Sciatic nerve (tissue), 2 donors: ENCODE results near the gene XPNPEP3. TPM values are rescaled to one million over a fixed set of nuclear protein-coding genes. Genes with fewer than 3 reads are reported as not detected.
"Not testable (repeated sequence)": the region's sequence is repeated elsewhere in the genome, so short reads cannot be mapped to it uniquely, and the experiment has no call there.

Experiments used
- ATAC-seq: fragments of 200-7000 bp; cut with Tn5 transposase; one replicate; pipeline ENCODE4 v1.9.1; 2020; ENCODE audit warnings: mild to moderate bottlenecking, moderate library complexity
- DNase-seq: peaks from one replicate; pipeline ENCODE4 v3.0.0-alpha.2; 2020; ENCODE audit warnings: low spot score
- intact Hi-C: fragments of 100-400 bp; cut with DNase I; formaldehyde crosslinking; loops from one replicate; pipeline ENCODE4 v1.14.2; 2022
- total RNA-seq: library from RNA; stranded (reverse); fragmentation: NEBNext Ultra II Directional; extraction: Animal tissue kit (Norgen Biotek cat#: 25700); gene quantifications from one replicate; pipeline ENCODE4 v1.2.1, GENCODE V29; 2021
- donor health status: DM: no; HTN: no; CAD: no.
- donor health status: DM: no; HTN: no; CAD: no.

Gene XPNPEP3
- 19.2 TPM for total RNA-seq

DNA sequence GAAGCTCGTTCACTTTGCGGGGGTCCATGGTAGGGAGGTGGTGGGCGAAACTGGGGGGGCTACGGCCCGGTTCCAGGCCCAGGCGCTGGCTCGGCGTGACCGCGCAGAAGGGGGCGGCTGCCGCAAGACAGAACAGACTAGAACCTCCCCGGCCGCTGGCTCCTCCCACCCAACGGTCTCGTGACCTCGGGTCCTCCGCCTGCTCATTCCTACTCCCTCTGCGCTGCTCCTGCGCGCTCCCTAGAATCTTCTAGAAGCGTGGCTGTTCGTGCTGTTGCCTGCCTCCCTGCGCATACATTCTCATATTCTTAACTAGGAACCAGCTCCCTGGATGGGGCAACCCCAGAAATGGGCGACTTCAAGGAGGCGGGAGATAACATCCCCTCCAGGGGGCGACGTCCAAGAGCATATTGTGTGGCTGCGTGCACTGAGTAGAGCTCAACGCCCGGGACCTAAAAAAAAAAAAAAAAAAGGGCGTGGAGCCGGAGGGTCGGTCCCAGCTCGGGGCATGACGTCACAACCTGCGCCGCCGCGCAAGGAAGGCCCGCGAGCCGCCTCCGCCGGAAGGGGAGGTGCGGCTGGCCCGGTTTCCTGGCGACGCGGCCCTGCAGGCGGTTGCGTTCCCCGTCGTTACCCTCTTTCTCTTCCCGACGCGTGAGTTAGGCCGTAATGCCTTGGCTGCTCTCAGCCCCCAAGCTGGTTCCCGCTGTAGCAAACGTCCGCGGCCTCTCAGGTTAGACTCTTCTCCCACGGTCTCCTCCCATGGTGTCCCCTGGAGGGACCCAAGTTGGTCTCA, at the start of gene XPNPEP3, which contains the start of gene ST13:
Gene XPNPEP3 (plus strand): TSS at position 636 of the 796 bp plus-strand sequence. CDS start 34 bp downstream, at position 670.
Gene ST13 (minus strand): TSS at position 127 of the 796 bp plus-strand sequence. CDS start 99 bp downstream, at position 28.
- intact Hi-C loops: no loop called here
- DNase-seq (peak; percentile 99), ATAC-seq (peak; percentile 99)

- intact Hi-C loops: no loop called here
- DNase-seq (no peak), ATAC-seq (peak; percentile 65)
Observed at GRCh38 chr22:40808018-40808841, 48.7 kb upstream of the XPNPEP3 start.

GRCh38 chr22:40813912-40814315, 43.0 kb upstream of the XPNPEP3 start:
- ATAC-seq (no peak), DNase-seq (no peak)
- intact Hi-C loops: no loop called here

GRCh38 chr22:40817737-40818136, 39.2 kb upstream of the XPNPEP3 start:
- ATAC-seq (no peak), DNase-seq (no peak)
- intact Hi-C loops: no loop called here

GRCh38 chr22:40818192-40818746, 38.7 kb upstream of the XPNPEP3 start:
- ATAC-seq (no peak), DNase-seq (no peak)
- intact Hi-C loops: no loop called here

GRCh38 chr22:40818747-40819598, 38.0 kb upstream of the XPNPEP3 start, which contains the start of gene SLC25A17:
SLC25A17 (minus strand) TSS chr22:40819346; CDS start chr22:40819248, 98 bp downstream.
- intact Hi-C loops: no loop called here
- peak; percentile 92 for DNase-seq
- peak; percentile 98 for ATAC-seq

GRCh38 chr22:40819599-40820140, 37.3 kb upstream of the XPNPEP3 start:
- no peak for ATAC-seq
- DNase-seq: no peak
- intact Hi-C loops: no loop called here

GRCh38 chr22:40823426-40823825, 33.5 kb upstream of the XPNPEP3 start:
- ATAC-seq: no peak
- DNase-seq: no peak
- intact Hi-C loops: no loop called here

DNA sequence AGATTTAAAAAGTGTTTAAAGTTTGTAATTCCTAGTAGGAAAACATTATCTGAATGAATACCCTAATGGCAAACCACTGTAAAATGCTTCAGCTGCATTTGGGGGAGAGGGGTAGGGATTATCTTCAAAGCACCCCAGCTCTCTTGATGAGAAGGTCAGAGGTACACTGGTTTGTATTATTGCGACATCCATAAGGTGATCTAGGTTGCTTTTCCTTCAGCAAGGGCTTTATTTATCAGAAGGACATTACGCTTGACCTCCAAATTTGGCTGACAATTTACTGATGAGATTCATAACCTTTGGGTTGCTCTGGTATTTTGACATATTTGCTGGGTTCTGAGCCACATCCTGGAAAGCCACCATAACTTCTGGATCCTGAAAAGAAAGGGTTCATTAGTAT, 30.7 kb upstream of the XPNPEP3 start:
- ATAC-seq, DNase-seq, intact Hi-C loops: not testable (repeated sequence)

DNA sequence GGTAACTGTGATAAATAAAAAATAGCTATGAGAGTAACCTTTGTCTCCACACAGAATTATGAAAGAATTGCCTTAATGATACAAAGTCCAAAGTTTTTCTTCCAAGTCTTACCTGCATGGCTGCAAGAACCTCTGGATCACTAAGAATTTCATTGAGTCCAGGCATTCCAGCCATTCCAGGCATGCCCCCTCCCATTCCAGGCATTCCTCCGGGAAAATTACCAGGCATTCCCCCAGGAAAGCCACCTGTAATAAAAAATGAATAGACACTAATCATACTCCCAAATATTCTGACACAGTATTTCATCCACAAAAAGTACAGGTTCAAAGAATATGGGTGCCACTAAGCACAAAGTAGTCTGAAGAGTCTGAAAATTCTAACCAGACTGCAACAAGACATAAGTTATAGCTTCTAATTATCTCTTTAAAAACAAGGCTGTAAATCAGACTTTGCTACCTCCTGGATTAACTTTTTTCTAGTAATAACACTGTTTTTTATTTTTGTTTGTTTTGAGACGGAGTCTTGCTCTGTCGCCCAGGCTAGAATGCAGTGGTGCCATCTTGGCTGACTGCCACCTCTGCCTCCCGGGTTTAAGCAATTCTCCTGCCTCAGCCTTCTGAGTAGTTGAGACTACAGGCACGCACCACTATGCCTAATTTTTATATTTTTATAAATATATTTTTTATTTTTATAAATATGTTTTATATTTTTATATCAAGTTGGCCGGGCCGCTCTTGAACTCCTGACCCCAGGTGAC, 29.8 kb upstream of the XPNPEP3 start:
- intact Hi-C loops: no loop called here
- no peak for DNase-seq
- no peak for ATAC-seq

GRCh38 chr22:40829131-40829530, 27.8 kb upstream of the XPNPEP3 start:
- ATAC-seq: no peak
- DNase-seq: no peak
- intact Hi-C loops: no loop called here

GRCh38 chr22:40834619-40835018, 22.3 kb upstream of the XPNPEP3 start:
- intact Hi-C loops: no loop called here
- no peak for DNase-seq
- ATAC-seq: no peak

GRCh38 chr22:40838486-40838885, 18.5 kb upstream of the XPNPEP3 start:
- ATAC-seq (no peak), DNase-seq (no peak)
- intact Hi-C loops: no loop called here

- intact Hi-C loops: no loop called here
- ATAC-seq (no peak), DNase-seq (no peak)
Observed at GRCh38 chr22:40844951-40845350, 12.0 kb upstream of the XPNPEP3 start.

DNA sequence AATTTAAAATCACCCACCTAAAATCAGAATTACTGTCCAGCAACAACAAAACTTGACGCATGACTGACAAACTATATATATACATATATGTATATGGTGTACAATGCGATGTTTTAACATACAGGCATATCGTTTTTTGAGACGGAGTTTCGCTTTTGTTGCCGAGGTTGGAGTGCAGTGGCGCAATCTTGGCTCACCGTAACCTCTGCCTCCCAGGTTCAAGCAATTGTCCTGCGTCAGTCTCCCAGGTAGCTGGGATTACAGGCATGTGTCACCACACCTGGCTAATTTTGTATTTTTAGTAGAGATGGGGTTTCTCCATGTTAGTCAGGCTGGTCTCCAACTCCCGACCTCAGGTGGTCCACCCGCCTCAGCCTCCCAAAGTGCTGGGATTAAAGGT, 11.1 kb upstream of the XPNPEP3 start:
- ATAC-seq, DNase-seq, intact Hi-C loops: not testable (repeated sequence)

DNA sequence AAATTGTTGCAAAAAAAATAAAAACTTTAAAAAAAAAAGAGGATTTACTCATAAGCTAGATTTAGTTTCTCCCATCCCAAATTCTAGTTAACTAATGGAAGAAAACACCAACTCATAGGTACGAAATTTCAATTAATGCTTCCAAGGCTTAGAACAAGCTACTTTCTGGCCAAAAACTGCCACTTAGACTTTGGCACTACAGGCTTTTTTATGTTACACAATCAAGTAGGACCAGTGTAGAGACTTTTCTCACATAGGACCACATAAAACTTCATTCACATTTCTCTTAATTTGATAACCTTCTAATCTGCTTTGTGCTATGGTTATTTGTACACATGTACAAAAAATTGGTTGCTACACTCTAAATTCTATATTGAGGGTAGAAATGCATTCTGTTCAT, 3.6 kb upstream of the XPNPEP3 start:
- no peak for ATAC-seq
- intact Hi-C loops: no loop called here
- DNase-seq: no peak

- no peak for DNase-seq
- intact Hi-C loops: no loop called here
- ATAC-seq: no peak
Observed at GRCh38 chr22:40853961-40854360, 3.0 kb upstream of the XPNPEP3 start.
